Glutamatergic neuron (in vitro differentiated cells): ENCODE measurements around the gene P3H4. TPM values are rescaled to one million over a fixed set of nuclear protein-coding genes. Genes with fewer than 3 reads are reported as not detected.

Experiments
- DNase-seq: peaks from one replicate; pipeline ENCODE4 v3.0.0; 2022
- H3K27ac Mint-ChIP-seq: one replicate; pipeline ENCODE4 v1.8.0; 2020; ENCODE audit warnings: mild to moderate bottlenecking, mixed read lengths, inconsistent platforms; ENCODE audit not compliant: unreplicated experiment
- H3K27me3 Mint-ChIP-seq: one replicate; pipeline ENCODE4 v1.8.0; 2020; ENCODE audit warnings: mild to moderate bottlenecking, moderate library complexity, mixed read lengths, inconsistent platforms; ENCODE audit not compliant: unreplicated experiment
- H3K36me3 Mint-ChIP-seq: one replicate; pipeline ENCODE4 v1.8.0; 2020; ENCODE audit warnings: mild to moderate bottlenecking, mixed read lengths, inconsistent platforms; ENCODE audit not compliant: unreplicated experiment
- H3K4me1 Mint-ChIP-seq: one replicate; pipeline ENCODE4 v1.8.0; 2020; ENCODE audit warnings: mild to moderate bottlenecking, low read depth, mixed read lengths, inconsistent platforms; ENCODE audit not compliant: unreplicated experiment
- H3K4me3 Mint-ChIP-seq: one replicate; pipeline ENCODE4 v1.8.0; 2020; ENCODE audit warnings: mild to moderate bottlenecking, mixed read lengths, inconsistent platforms; ENCODE audit not compliant: unreplicated experiment
- H3K9me3 Mint-ChIP-seq: one replicate; pipeline ENCODE4 v1.8.0; 2020; ENCODE audit warnings: mild to moderate bottlenecking, moderate library complexity, mixed read lengths, inconsistent platforms; ENCODE audit not compliant: unreplicated experiment
- total RNA-seq: library from RNA; stranded (reverse); fragmentation: NEBNext Ultra II Directional; extraction: Animal tissue kit (Norgen Biotek cat#: 25700); gene quantifications from one replicate; pipeline ENCODE4 v1.2.1, GENCODE V29; 2021; ENCODE audit not compliant: unreplicated experiment
- TF ChIP-seq, protein P1 (sequence below): fragments of 200-600 bp; sonication (generic); IDR thresholded peaks from one replicate; pipeline ENCODE4 v1.5.0; 2021; ENCODE audit not compliant: partially characterized antibody, unreplicated experiment

The P3H4 gene
- total RNA-seq, 1 donor from 2014 or later: 5.6 TPM

DNA sequence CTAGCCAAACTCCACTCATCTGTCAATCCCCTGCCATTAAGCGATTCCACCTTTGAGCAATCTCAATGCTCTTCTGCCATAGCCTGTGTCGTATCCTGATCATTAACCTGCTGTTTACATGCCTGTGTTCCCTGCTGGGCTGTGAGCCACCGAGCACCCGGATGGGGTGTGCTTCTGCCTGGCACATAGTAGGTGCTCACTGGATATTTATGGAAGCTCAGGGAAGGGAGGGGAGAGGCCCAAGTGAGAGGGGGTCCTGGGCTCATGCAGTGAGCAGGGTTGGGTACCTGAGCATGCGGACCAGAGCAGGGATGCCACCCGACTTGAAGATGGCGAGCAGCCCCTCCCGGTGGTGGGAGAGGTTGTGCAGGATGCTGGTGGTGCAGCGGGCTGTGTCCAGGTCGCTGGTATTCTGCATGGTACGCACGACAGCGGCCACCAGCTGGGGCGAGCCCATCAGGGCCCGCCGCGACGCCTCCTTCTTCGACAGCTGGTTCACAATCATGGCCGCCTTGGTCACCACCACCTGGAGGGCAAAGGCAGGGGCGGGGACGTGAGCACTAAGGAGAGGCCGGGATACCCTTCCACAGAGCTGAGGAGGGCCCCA, 43.0 kb downstream of the P3H4 start:
- H3K27ac Mint-ChIP-seq: no peak overlapping the region
- H3K27me3 Mint-ChIP-seq: peaks cover 23% of the 10 kb centered on the region
- peaks cover 5% of the 10 kb centered on the region for H3K36me3 Mint-ChIP-seq
- H3K4me1 Mint-ChIP-seq: peaks cover 18% of the 10 kb centered on the region
- TF ChIP-seq, protein P1, sequence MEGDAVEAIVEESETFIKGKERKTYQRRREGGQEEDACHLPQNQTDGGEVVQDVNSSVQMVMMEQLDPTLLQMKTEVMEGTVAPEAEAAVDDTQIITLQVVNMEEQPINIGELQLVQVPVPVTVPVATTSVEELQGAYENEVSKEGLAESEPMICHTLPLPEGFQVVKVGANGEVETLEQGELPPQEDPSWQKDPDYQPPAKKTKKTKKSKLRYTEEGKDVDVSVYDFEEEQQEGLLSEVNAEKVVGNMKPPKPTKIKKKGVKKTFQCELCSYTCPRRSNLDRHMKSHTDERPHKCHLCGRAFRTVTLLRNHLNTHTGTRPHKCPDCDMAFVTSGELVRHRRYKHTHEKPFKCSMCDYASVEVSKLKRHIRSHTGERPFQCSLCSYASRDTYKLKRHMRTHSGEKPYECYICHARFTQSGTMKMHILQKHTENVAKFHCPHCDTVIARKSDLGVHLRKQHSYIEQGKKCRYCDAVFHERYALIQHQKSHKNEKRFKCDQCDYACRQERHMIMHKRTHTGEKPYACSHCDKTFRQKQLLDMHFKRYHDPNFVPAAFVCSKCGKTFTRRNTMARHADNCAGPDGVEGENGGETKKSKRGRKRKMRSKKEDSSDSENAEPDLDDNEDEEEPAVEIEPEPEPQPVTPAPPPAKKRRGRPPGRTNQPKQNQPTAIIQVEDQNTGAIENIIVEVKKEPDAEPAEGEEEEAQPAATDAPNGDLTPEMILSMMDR: no peak
- DNase-seq: no peak
- H3K4me3 Mint-ChIP-seq: no peak overlapping the region
- H3K9me3 Mint-ChIP-seq: peaks cover 24% of the 10 kb centered on the region

DNA sequence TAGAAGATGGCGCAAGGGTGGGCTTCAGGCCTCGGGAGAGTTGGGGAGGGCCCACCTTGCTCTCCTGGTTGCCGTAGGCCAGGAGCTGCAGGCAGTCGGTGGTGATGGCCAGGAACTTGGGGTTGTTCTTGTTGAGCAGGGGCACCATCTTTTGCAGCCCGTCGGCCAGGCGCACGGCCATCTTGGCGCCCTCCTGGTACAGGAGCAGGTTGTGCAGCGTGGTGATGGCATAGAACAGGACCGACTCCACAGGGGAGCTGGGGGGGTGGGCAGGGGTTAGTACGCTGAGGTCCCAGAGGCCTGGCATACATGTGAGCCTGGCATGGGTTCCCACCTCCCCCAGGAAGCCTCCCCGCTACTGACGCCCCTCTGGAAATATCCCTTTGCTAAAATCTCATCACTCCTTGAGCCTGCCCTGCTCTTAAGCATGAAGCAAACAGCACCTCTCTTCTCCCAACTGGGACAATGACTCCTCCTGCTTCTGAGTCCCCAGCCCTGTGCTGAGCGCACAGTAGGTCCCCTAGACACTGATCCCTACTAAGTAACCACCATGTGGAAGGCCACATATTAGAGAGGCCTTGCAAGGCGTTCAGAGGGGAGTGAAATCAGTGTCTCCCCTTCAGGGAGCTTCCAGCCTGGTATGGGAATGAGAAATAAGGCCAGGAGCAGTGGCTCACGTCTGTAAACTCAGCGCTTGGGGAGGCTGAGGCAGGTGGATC, 44.3 kb downstream of the P3H4 start:
- peaks cover 16% of the 10 kb centered on the region for H3K27me3 Mint-ChIP-seq
- H3K4me1 Mint-ChIP-seq: peaks cover 8% of the 10 kb centered on the region
- no peak overlapping the region for H3K27ac Mint-ChIP-seq
- no peak for DNase-seq
- TF ChIP-seq, protein P1: no peak
- peaks cover 5% of the 10 kb centered on the region for H3K36me3 Mint-ChIP-seq
- H3K4me3 Mint-ChIP-seq: no peak overlapping the region
- peaks cover 17% of the 10 kb centered on the region for H3K9me3 Mint-ChIP-seq

- peaks cover 5% of the 10 kb centered on the region for H3K36me3 Mint-ChIP-seq
- H3K27ac Mint-ChIP-seq: no peak overlapping the region
- DNase-seq: no peak
- TF ChIP-seq, protein P1: no peak
- H3K4me3 Mint-ChIP-seq: no peak overlapping the region
- H3K4me1 Mint-ChIP-seq: peaks cover 4% of the 10 kb centered on the region
- H3K9me3 Mint-ChIP-seq: peaks cover 14% of the 10 kb centered on the region
- peaks cover 15% of the 10 kb centered on the region for H3K27me3 Mint-ChIP-seq
Observed at GRCh38 chr17:41766135-41766534, 45.6 kb downstream of the P3H4 start.

GRCh38 chr17:41763327-41763726, 48.4 kb downstream of the P3H4 start:
- peaks cover under 1% of the 10 kb centered on the region for H3K36me3 Mint-ChIP-seq
- peaks cover 6% of the 10 kb centered on the region for H3K27me3 Mint-ChIP-seq
- TF ChIP-seq, protein P1: no peak
- H3K4me3 Mint-ChIP-seq: no peak overlapping the region
- no peak overlapping the region for H3K27ac Mint-ChIP-seq
- peaks cover 6% of the 10 kb centered on the region for H3K9me3 Mint-ChIP-seq
- H3K4me1 Mint-ChIP-seq: no peaks in the 10 kb centered on the region
- no peak for DNase-seq

DNA sequence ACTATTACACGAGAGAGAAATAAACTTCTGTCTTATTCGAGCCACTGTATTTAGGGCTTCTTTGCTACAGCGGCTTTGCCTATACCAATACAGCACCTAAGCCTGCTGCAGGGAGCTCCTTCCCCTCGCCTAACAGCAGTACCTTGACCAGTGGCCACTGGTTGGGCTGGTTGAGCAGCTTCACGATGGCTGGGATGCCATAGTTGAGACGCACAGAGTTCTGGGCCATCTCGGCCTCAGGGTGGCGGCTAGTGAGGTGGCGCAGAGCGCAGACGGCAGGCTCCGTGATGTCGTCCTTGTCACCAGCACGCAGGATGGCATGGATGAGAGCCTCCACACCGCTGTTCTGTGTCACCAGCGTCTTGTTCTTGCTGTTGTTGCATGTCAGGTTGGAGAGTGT, 48.9 kb downstream of the P3H4 start:
- Mint-ChIP-seq H3K27me3 (peaks cover 5% of the 10 kb centered on the region), H3K9me3 (peaks cover 8% of the 10 kb centered on the region), H3K27ac (no peak overlapping the region), H3K36me3 (no peaks in the 10 kb centered on the region), H3K4me3 (no peak overlapping the region), H3K4me1 (no peaks in the 10 kb centered on the region)
- TF ChIP-seq, protein P1: no peak
- DNase-seq: no peak
